GM06990 (cell line): ENCODE data around the gene HTR3D.
"Not testable (repeated sequence)": the region's sequence is repeated elsewhere in the genome, so short reads cannot be mapped to it uniquely, and the experiment has no call there.

ENCODE experiments used
- DNase-seq: peaks from one replicate; pipeline ENCODE4 v3.0.0-alpha.2; 2011; ENCODE audit not compliant: insufficient read length; ENCODE audit errors: extremely low read depth
- H3K27me3 ChIP-seq: replicated peaks from 2 replicates; pipeline ENCODE4 v1.6.0; 2011; ENCODE audit warnings: low read length; ENCODE audit not compliant: control insufficient read depth, insufficient read depth
- H3K36me3 ChIP-seq: 2 replicates; pipeline ENCODE4 v1.5.1; 2011; ENCODE audit warnings: low read length; ENCODE audit not compliant: control insufficient read depth, insufficient read depth
- H3K4me3 ChIP-seq: replicated peaks from 2 replicates; pipeline ENCODE4 v1.5.1; 2011; ENCODE audit warnings: low read depth, mild to moderate bottlenecking, control low read depth, low read length
- CTCF ChIP-seq: IDR thresholded peaks from 2 replicates; pipeline ENCODE4 v1.5.1; 2011; ENCODE audit warnings: low read length, control low read depth, mild to moderate bottlenecking, inconsistent platforms; ENCODE audit not compliant: insufficient read depth, poor library complexity, severe bottlenecking

HTR3D gene

DNA sequence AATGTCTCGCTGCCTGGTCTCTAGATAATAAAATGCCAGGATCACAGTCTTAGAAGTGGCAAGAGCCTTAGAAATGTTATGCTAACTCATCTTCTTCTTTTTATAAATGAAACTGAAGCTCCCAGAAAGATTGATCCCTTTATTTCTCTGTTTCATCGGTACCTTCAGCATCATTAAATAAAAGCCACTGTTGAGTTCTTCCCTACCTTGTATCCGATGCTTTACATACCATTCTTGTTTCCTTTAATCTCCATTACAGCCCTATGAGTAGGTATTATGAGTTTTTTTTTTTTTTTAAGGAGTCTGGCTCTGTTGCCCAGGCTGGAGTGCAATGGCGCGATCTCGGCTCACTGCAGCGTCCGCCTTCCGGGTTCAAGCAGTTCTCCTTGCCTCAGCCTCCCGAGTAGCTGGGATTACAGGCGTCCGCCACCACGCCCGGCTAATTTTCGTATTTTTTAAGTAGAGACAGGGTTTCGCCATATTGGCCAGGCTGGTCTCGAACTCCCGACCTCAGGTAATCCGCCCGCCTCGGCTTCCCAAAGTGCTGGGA, 13.0 kb upstream of the HTR3D start:
- no peaks in the 10 kb centered on the region for H3K27me3 ChIP-seq
- DNase-seq = no peak
- no peaks in the 10 kb centered on the region for H3K36me3 ChIP-seq

DNA sequence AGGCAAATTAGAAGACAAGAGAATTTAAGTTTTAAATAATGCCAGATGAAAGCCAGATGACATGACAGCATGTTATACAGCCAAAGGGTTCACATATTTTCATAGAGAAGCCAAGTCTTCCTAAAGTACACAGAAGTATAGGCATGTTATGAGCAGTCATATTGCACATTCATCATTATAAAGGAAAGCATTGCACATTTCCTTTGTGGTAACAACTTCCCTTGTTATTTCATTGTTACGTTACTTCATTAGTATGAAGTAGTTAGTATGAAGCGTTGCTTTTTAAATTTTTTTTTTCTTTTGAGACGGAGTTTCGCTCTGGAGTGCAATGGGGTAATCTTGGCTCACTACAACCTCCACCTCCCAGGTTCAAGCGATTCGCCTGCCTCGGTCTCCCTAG, 9.2 kb upstream of the HTR3D start:
- no peaks in the 10 kb centered on the region for H3K27me3 ChIP-seq
- TF ChIP-seq CTCF = no peak
- H3K36me3 ChIP-seq = no peaks in the 10 kb centered on the region
- DNase-seq = no peak
- no peak overlapping the region for H3K4me3 ChIP-seq

More for the DNA sequence above, 13.0 kb upstream of the HTR3D start:
- H3K4me3 ChIP-seq = peak overlapping the region; percentile 81
- TF ChIP-seq CTCF = no peak

DNA sequence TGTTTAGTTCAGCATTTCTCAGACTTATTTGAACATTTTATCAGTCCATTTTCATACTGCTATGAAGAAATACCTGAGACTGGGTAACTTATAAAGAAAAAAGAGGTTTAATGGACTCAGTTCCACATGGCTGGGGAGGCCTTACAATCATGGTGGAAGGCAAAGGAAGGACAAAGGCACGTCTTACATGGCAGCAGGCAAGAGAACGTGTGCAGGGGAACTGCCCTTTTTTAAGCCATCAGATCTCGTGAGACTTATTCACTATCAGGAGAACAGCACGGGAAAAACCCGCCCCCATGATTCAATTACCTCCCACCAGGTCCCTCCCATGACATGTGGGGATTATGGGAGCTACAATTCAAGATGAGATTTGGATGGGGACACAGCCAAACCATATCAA, 6.3 kb upstream of the HTR3D start:
- H3K36me3 ChIP-seq, H3K27me3 ChIP-seq, DNase-seq, H3K4me3 ChIP-seq: not testable (repeated sequence)

- not testable (repeated sequence) for H3K36me3 ChIP-seq, H3K4me3 ChIP-seq, DNase-seq, H3K27me3 ChIP-seq
Measured at GRCh38 chr3:184028275-184028890, 3.2 kb upstream of the HTR3D start.

DNA sequence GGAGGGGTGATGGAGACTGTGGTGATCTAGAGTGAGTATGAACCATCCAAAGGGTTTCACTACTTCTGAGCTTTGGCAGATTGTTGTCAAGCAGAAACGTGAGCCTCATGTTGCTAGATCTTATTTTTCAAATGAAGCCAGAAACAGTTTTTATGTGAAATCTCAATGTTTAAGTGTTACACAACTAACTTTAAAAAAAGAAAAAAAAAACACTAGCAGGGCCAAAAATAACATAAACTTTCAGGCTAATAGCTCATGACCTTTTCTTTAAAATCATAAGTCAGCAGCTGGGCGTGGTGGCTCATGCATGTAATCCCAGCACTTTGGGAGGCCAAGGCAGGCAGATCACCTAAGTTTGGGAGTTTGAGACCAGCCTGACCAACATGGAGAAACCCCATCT, 2.1 kb upstream of the HTR3D start:
- no peak overlapping the region for H3K4me3 ChIP-seq
- no peak for DNase-seq
- no peaks in the 10 kb centered on the region for H3K27me3 ChIP-seq
- TF ChIP-seq CTCF = no peak
- H3K36me3 ChIP-seq = no peaks in the 10 kb centered on the region

DNA sequence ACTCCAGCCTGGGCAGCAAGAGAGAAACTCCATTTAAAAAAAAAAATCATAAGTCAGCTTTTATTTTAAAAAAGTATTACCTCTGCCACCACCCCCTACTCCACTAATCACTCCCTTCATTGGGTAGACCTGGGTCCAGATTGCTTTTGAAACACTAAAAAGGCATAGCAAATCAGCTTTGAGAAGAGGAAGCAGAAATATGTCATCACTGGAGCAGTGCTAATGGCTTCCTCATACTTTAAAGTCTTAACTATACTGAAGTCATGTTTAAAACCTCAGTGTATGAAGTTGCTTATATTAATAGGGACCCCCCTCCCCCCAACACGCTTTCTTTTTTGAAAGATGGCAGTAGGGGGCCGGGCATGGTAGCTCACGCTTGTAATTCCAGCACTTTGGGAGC, 1.0 kb upstream of the HTR3D start:
- Histone ChIP-seq H3K4me3 (no peak overlapping the region), H3K27me3 (no peaks in the 10 kb centered on the region), H3K36me3 (no peaks in the 10 kb centered on the region)
- no peak for DNase-seq
- TF ChIP-seq CTCF = no peak

DNA sequence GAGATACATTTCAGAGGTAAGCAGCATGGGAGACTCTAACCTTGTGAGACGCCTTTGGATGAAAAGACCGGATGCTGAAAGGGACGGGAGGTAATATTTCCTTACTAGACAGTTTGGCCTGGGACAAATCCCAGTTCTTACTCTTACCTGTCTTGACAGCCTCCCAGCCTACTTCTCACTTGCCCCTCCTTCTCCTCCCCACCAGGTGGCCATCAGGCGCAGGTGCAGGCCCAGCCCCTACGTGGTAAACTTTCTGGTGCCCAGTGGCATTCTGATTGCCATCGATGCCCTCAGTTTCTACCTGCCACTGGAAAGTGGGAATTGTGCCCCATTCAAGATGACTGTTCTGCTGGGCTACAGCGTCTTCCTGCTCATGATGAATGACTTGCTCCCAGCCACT, 6.3 kb downstream of the HTR3D start:
- H3K36me3 ChIP-seq = no peaks in the 10 kb centered on the region
- no peak for TF ChIP-seq CTCF
- DNase-seq = no peak
- no peak overlapping the region for H3K4me3 ChIP-seq
- H3K27me3 ChIP-seq = no peaks in the 10 kb centered on the region

- H3K36me3 ChIP-seq, H3K27me3 ChIP-seq, H3K4me3 ChIP-seq, DNase-seq: not testable (repeated sequence)
Measured at GRCh38 chr3:184038307-184038706, 6.8 kb downstream of the HTR3D start.
